Brain pericyte (primary cell): ENCODE results near the gene TNN.

Source experiments
- DNase-seq: peaks from one replicate; pipeline ENCODE4 v3.0.0-alpha.2; 2012; ENCODE audit warnings: low read depth, low spot score

Gene TNN

GRCh38 chr1:175176246-175176645 lies 108.6 kb downstream of the TNN start:
- DNase-seq = no peak

DNA sequence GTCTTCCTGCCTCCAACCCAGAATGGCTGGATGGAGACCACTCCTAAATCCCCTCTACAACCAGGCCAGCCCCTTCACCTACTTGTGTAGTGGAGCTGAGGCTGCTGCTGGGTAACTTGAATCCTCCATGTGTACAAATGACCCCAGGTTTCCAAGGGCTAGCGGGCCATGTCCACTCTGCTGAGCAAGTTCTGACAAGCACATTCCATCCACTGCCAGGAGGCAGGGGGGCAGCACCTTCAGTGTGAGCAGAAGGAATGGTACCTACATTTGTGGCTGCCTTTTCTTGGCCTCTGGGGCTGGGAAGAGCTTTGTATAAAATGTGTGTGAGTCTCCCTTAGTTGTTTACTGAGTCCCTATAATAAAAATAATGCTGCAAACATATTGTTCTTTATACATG lies 110.4 kb downstream of the TNN start:
- DNase-seq = no peak

DNA sequence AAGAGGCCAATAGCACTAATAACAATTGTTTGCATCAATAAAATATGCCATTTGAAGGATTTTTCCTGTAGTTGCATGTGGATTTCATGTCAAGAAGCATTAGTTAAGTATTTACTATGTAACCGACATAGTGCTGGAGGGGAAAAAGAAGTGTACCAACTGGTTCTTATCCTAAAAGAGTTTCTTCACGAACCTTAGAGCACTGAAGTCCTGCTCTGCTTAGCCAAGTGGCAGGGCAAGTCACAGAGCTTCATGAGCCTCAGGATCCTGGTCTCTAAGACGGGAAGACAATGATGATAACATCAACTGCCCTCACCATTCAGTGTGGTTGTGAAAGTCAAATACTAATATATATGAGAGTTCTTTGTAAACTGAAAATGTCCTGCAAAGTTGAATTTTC lies 110.8 kb downstream of the TNN start:
- DNase-seq = no peak

GRCh38 chr1:175179837-175180590 lies 112.4 kb downstream of the TNN start:
- DNase-seq = no peak

- no peak for DNase-seq
Measured at GRCh38 chr1:175182201-175182746, 114.6 kb downstream of the TNN start.

DNA sequence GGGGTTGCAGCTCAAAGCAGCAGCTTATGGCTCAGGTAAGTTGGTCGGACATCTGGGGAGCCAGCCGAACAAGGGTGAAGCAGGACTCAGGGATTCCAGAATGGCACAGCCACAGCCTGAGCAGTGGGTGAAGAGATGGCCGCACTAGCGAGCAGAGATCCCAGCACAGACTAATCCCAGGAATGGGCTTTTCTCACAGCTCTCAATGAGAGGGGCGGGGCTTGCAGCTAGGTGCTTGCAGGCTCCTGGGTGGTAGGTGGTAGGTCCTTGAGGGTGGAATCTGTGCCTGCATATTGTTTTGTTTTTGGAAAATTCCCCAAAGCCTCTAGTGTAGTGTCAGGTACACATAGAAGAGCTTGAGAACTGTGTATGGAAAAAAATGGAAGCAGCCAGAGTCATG lies 116.0 kb downstream of the TNN start:
- no peak for DNase-seq

DNA sequence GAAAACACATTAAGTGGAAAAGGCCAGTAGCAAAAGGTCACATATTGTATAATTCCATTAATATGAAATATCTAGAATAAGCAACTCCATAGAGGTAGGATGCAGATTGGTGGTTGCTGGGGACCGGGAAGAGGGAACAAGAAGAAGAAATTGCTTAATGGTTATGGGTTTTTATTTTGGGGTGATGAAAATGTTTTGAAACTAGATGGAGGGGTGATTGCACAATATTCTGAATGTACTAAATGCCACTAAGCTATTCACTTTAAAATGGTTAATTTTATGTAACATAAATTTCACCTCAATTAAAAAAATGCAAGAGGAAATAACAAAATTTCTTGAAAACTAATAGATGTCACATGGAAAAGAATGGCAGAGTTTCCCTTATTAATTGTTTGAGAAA lies 118.3 kb downstream of the TNN start:
- no peak for DNase-seq

DNA sequence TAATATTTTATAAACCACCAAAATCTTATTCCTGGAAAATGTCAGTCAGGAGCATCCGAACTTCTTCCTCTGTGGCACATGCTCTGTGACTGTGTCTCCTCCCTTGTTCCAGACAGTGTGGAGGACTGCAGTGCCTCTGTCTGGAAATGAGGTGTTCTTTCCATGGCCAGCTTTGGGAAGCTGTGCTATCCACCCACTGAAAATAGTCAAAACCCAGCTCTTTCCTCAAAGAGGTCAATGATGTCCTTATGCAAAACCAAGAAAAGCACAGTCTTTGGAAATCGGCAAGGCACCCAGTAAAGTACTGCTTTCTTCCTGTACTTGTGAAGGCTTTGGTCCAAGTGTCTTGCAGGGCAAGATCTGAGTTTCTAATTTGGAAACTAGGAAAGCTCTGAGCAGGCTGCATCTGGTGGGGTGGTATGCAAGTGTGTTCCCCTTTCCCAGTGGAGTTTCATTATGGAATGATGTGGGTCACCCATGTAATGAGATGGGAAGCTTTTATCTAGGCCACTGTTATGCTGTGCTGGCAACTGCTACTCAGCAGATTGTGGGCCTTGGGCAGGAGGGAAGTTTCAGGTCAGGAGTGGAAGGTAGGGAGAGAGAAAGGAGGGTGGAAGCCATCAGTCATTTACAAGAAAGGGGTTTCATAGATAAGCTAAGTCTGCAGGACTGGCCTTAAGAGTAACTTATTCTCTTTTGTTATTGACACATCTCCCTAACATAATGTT lies 119.0 kb downstream of the TNN start:
- DNase-seq = no peak

GRCh38 chr1:175188936-175189335 lies 121.3 kb downstream of the TNN start:
- DNase-seq = no peak

- DNase-seq = no peak
Measured at GRCh38 chr1:175191659-175192058, 124.0 kb downstream of the TNN start.

GRCh38 chr1:175192111-175192629 lies 124.5 kb downstream of the TNN start:
- DNase-seq = no peak

DNA sequence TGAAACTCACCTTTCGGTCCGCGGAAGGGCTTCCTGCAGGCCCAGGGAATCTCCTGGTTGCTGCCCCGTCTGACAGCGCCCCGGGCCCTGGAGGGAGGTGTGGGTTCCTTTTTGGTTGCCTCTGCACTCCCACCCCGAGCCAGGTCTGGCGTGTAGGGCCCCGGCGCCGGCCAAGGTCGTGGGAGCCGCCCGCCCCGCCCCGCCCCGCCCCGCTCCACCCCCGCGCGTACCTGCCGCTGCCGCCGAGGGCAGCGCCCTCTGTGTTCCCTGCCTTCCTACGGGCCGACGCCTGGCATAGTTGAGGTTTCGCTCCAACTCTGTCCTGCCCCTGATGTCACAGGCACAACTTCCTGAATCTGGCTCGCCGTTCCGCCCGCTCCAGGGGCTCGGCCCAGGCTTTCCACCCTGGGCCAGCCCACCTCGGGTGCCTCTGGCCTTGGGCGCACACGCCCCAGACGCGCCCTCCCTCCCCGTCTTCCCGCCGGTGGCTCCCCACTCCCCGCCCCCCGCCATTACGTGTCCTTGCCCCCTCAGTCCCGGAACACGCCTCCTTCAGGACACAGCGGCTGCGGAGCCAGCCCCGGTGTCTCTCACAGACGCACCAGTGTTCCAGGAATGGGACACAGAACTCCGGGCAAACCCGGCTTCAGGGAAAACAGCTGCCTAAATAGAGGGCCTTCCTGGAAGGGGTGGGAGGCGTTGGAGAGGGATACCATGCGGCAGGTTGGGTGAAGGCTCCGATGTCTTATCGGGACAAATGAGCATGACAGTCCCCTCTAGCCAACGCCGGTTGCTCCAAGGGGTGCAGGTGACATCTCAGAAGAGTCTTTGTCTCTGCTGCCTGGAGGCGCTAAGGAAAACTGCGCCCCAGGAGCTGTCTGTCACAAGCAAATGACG lies 125.2 kb downstream of the TNN start, which contains the start of gene KIAA0040:
TSS of gene KIAA0040 (minus strand) at position 147 of the 897 bp plus-strand sequence. CDS start 31,763 bp downstream, outside the sequence.
- no peak for DNase-seq

DNA sequence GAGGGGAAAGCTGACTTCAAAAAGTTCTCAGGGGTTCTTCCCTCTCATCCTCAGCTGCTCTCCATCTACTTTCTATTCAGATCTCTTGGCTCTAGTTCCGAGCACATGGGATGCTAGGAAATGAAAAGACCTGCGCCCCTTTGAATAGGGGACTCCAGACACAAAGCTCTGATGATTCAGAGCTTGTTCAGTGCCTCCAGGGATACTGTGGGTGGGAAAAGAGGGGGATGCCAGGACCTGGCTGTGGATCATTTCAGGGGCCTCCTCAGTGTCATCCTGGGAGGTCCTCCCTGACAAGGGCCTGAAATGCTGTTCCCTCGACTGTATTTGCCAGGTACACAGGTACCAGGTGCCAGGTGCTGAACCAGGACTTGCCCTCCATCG lies 125.9 kb downstream of the TNN start:
- DNase-seq = no peak

DNA sequence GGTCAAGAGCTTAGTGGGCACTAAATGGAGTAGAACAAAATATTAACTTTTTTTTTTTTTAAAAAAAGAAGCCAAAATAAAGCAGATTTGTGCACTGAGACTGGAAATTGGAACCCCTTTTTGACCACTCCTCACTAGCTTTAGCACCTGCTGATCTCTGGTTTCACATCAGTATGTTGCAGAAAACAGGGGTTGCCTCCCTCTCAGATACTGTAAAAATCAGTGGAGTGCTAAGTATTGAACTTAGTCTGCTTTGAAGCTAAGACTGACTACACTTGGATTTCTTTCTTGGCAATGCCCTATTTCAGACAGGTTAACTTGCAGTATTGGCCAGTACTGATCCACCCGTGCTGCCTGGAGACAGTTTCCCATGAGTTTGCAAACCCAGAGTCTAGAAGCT lies 127.6 kb downstream of the TNN start:
- no peak for DNase-seq

DNA sequence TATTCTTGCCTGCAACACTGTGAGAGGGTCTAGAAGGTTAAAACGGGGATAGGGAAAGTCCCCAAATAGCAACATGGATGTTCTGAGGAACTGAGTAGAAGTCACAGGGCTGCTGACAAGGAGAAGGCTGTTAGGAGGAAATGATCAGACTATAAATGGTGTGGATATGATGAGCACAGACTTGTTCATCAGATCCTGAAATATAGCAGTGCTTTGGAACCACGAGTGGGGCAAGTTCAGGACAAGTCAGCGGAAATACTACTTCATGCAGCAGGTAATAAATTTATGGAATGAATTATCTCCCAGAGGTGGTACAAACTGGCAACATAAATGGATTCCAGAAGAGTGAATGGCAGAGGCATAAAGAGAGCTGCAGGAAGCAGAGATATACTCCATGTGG lies 128.2 kb downstream of the TNN start:
- no peak for DNase-seq

GRCh38 chr1:175197531-175197930 lies 129.9 kb downstream of the TNN start:
- DNase-seq = no peak
